Stromal cell of bone marrow (primary cell): Measurements from ENCODE around the gene RGL3.
"Not testable (repeated sequence)": the region's sequence is repeated elsewhere in the genome, so short reads cannot be mapped to it uniquely, and the experiment has no call there.

ENCODE experiments used
- DNase-seq: peaks from one replicate; pipeline ENCODE4 v3.0.0-alpha.2; 2012; ENCODE audit warnings: low read depth

Gene RGL3

DNA sequence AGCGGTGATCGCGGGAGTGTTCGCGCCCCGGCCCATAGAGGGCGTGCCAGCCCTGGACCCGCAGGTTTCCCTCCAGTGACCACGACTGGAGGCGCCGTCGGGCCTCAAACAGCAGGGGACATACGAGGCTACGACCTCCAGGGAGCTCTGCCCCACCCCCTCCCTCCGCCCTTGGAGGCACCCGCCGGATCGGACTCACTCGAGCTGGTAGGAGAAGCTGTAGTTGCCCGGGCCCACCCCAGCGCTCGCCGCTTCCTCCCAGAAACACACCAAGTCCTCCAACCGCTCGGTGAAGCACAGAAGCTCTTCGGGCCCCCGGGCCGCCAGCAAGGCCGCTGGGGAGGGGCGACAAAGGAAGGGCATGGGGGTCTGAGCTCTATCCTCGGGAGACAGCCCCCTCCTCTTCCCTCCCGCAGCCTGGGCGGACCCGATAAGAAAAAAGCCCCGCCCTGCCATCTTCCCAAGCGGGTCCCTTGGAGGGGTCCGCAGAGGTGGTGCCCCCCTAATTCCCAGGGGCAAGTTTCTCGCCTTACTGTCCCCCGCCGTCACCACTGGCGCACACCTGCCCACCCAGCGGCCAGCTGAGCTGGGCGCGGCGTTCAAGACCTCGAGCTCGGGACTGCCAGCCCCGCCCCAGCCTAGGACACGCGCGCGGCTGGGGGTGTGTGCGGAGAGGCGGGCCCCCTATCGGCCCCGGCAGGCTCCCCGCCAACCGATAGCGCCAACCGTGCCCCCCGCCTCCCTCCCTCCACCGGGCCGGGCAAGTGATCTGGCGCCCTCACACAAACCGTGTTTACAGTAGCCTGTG is 36.0 kb downstream of the RGL3 start:
- no peak for DNase-seq

DNA sequence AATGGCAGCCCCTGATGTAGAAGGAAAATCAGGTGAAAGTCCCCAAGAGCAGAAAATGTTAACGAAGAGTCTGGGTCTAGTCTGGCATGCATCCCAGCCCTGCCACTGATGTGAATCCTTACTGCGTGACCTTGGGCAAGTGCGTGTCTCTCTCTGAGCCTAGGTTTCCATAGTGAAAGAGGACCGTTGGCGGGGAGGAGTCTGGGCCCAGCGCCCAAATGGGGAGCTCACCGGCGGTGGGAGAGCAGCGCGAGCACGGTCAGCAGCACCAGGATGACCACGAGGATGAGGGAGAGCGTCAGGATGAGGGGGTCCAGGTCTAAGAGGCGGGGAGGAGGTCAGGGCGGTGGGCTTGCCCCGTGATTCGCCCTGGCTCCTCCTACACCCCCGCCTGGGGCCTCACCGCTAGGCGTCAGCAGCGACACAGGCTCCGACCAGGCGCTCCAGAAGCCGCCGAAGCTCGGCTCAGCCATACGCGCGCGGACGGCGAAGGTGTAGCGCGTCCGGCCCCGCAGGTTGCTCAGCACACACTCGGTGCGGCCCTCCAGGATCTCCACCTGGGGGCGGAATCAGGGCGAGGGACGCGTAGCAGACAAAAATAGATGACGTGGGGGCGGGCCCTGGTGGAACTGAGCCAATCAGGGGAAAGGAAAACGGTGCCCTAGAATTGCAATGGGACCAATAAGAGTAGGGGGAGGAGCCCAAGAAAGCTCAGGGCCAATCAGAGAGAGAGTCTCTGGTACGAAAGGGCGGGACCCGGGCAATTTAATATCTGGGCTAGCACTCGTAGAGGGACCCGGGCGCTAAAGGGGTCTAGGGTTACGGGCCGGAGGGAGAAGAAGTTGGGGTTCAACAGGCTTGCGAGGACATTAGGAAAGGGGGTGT is 38.2 kb downstream of the RGL3 start:
- peak; percentile 94 for DNase-seq

GRCh38 chr19:11379857-11380350 is 39.2 kb downstream of the RGL3 start:
- no peak for DNase-seq

- DNase-seq: not testable (repeated sequence)
Observed at GRCh38 chr19:11379269-11379845, 39.8 kb downstream of the RGL3 start.

- peak; percentile 79 for DNase-seq
Observed at GRCh38 chr19:11378319-11379189, 40.6 kb downstream of the RGL3 start.

DNA sequence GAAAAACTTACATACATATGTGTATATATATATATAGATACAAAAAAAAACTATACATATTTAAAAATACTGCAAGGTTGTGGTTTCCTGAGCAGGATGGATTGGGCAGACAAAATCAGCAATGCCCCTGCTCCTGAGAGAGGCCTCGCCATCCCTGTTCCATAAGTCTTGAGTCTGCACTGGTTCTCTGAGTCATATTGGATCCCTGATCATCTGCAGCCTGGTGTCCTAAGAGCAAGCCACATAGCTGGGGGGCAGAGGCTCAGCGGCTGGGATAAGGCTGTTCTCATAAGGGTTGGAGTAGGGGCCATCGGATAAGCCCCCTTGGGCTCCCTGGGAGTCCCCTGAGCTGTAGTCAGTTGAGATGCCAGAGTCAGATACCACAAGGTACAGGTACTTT is 41.4 kb downstream of the RGL3 start:
- no peak for DNase-seq

DNA sequence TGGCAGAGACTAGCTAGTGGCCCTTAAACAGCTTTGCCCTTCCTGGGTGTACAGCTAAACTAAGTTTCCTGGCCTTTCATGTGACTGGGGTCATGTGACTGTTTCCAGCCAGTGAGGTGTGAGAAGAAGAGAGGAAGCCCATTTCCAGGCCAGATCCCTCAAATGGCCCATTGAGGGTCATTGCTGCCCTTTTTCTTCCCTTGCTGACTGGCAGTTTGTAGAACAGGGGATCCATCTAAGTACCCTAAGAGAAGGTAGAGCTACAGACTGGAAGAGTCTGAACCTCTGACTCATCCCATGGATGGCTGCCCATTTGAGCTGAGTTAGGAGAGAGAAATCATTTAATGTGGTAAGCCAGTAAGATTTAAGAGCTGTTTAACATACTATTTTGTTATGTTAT is 41.9 kb downstream of the RGL3 start:
- peak; percentile 90 for DNase-seq

DNA sequence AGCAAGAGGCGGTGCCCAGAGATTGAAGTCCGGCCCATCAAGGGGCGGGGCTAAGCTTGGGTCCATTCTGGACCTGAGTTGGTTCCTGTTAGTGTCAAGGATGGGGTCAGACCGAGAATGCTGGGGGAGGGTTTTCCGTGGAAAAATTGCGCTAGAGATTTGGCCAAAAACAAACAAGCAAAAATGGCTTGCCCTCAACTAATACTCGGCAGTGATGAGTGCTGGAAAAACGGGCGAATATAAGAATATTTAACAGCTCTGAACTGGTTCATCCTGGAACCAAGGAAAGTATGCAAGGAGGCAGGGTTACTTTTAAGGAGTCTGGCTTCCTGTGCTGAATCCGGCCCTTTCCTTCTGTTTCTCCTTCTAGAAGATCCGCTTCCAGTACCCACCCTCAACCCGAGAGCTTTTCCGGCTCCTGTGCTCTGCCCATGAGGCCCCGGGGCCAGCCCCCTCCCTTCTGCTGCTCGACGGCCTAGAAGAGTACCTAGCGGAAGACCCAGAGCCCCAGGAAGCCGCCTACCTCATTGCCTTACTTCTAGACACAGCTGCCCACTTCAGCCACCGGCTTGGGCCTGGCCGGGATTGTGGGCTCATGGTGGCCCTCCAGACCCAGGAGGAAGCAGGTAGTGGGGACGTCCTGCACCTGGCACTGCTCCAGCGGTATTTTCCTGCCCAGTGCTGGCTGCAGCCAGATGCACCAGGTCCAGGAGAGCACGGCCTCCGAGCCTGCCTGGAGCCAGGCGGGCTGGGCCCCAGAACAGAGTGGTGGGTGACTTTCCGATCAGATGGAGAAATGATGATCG is 43.8 kb downstream of the RGL3 start:
- no peak for DNase-seq

GRCh38 chr19:11374433-11375142 is 44.5 kb downstream of the RGL3 start, which contains the start of gene SWSAP1:
Gene SWSAP1, plus strand, starts transcription at chr19:11374666. Its CDS starts 15 bp downstream, at chr19:11374681.
- DNase-seq: peak; percentile 99

GRCh38 chr19:11373885-11374432 is 45.2 kb downstream of the RGL3 start:
- DNase-seq: no peak

GRCh38 chr19:11373166-11373884 is 45.8 kb downstream of the RGL3 start:
- DNase-seq: no peak

- no peak for DNase-seq
Observed at GRCh38 chr19:11370744-11371143, 48.4 kb downstream of the RGL3 start.

DNA sequence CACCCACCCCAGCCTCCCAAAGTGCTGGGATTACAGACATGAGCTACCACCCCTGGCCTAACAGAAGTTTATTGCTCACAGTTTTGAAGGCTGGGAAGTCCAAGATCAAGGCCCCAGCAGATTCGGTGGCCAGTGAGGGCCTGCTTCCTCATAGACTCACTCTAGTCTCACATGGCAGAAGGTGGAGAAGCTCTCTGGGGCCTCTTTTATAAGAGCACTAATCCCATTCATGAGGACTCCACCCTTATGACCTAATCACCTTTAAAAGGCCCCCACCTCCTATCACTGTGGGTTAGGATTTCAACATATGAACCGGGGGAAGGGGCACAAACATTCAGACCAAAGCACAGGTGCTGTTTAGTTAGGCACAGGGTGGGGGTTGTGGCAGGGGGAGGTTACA is 51.6 kb downstream of the RGL3 start:
- DNase-seq: no peak

DNA sequence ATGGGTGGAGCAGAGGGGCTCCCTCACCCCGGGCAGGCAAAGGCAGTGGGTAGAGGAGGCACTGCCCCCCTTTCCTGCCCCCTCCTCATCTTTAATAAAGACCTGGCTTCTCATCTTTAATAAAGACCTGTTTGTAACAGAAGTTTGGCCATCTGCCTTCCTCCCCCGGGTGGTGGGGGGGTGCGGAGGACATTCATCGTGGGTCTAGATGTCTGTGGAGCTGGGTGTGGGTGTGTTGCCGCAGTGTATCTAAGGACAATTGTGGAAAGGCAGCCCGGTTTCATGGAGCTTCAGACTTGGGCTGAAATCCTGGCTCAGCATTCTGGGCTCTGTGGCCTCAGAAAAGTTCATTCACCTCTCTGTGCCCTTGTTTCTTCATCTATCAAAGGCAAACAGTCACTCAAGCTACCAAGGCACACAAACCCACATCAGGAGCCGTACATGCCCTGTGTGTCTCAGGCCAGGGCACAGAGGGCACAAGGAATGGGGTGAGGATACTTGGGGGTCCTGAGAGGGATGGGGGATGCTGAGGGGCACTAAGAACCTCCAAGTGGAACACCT is 53.5 kb downstream of the RGL3 start:
- no peak for DNase-seq

- DNase-seq: no peak
Observed at GRCh38 chr19:11364935-11365334, 54.2 kb downstream of the RGL3 start.

- DNase-seq: no peak
Observed at GRCh38 chr19:11364296-11364904, 54.7 kb downstream of the RGL3 start.

DNA sequence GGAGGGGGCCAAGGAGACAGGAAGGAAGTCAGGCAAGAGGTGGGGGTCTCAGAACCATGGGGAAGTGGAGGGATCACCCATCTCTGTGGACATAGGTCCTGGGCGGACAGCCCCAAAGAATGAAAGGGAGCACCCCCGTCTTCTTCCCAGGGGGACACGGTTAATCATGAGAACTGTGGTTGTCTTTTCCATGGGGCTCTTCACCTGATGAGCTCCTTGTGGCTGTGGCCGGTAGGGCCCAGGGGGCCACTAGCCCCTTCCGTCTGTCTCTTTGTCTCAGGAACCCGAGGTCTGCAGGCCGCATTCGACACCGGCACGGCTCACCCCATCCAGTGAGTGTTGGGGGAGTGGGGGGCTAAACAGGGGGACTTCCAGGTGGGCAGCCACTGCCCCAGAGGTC is 55.2 kb downstream of the RGL3 start:
- no peak for DNase-seq
